Measurements from ENCODE around the gene ARHGEF28. TPM values are rescaled to one million over a fixed set of nuclear protein-coding genes. Genes with fewer than 3 reads are reported as not detected.

ARHGEF28 gene, protein sequence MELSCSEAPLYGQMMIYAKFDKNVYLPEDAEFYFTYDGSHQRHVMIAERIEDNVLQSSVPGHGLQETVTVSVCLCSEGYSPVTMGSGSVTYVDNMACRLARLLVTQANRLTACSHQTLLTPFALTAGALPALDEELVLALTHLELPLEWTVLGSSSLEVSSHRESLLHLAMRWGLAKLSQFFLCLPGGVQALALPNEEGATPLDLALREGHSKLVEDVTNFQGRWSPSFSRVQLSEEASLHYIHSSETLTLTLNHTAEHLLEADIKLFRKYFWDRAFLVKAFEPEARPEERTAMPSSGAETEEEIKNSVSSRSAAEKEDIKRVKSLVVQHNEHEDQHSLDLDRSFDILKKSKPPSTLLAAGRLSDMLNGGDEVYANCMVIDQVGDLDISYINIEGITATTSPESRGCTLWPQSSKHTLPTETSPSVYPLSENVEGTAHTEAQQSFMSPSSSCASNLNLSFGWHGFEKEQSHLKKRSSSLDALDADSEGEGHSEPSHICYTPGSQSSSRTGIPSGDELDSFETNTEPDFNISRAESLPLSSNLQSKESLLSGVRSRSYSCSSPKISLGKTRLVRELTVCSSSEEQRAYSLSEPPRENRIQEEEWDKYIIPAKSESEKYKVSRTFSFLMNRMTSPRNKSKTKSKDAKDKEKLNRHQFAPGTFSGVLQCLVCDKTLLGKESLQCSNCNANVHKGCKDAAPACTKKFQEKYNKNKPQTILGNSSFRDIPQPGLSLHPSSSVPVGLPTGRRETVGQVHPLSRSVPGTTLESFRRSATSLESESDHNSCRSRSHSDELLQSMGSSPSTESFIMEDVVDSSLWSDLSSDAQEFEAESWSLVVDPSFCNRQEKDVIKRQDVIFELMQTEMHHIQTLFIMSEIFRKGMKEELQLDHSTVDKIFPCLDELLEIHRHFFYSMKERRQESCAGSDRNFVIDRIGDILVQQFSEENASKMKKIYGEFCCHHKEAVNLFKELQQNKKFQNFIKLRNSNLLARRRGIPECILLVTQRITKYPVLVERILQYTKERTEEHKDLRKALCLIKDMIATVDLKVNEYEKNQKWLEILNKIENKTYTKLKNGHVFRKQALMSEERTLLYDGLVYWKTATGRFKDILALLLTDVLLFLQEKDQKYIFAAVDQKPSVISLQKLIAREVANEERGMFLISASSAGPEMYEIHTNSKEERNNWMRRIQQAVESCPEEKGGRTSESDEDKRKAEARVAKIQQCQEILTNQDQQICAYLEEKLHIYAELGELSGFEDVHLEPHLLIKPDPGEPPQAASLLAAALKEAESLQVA (N-terminal part only)
- 0.41 and 0.42 TPM in 2 replicates for total RNA-seq (2014; rRNA removed; shearing (Covaris generic))

DNA sequence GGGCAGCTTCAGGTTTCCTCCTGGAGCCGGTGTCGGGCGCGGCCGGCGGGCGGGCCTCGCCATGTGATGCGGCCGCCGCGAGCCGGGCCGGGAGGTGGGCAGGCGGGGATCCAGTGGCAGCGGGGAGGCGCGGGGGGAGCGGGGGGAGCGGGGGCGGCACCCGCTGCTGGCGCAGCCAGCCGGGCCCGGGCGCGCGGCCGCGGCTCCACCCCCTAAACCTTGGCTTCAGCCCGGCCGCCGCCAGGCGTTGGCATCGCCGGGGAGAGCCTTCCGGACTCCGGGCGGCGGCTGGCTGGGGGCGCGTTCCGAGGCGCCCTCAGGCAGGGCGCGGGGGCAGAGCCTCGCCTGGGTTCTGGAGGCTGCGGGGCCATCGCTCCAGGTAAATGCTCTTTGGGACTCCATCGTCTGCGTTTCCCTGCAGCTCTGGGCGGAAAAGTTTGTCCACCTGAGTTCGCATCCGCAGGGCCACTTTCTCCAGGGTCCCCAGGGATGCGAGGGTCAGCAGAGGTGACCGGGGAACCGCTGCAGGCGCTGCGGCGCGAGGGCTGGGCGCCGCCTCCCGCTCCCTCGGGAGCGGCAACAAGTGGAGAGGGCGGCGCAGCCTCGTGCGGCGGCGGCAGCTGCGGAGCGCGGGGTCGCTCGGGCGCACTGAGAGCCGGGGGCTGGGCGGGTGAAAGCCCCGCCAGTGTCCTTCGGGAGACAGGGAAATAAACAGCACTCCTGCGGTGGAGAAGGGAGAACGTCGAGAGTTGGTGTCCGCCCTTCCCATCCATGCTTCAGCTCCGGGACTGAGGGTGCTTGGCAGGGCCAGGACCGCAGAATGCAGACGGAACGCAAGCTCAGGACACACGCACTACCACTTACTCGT is at the start of gene ARHGEF28:
Gene ARHGEF28, plus strand, starts transcription at position 253 of the 868 bp plus-strand sequence. CDS start 58,656 bp downstream, outside the sequence.
- H3K27me3 ChIP-seq (ENCODE audit: control insufficient read depth, insufficient read depth, low read length): peaks cover 27% of the 10 kb centered on the region
- DNase-seq: peak; percentile 89

DNA sequence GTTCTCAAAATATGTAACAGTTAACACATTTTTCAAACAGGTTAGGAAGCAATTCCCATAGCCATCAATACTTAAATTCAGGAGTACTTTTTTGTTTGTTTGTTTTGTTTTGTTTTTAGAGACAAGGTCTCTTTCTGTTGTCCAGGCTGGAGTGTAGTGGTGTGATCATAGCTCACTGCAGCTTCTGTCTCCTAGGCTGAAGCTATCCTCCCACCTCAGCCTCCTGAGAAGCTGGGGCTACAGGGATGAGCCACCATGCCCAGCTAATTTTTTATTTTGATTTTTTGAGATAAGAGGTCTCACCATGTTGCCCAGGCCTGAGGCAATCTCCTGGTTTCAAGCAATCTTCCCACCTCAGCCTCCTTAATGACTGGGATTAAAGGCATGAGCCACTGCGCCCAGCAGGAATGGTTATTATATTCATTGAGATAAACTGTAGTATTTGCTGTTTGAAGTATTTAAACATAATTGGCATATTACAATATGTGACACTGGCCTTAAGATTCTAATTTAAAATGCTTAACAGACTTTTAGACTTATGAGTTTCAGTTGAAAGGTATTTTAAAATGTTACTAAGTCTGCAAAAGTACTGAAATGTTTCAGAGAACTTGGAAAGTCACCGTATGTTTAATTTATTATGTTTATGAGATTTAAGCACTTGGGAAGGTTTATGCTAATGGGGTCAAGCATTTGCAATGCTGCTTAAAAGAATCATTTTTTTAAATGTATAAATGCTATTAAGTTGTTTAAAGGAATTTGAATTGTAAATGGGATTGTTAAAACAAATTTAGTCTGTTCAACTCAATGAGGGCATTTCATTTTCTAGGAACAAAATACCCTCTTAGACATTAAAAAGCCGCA is 43.5 kb upstream of the ARHGEF28 start:
- Histone ChIP-seq H3K27me3 (ENCODE audit: control insufficient read depth, insufficient read depth, low read length) (no peaks in the 10 kb centered on the region), H3K4me3 (ENCODE audit: insufficient read depth, low read depth, low read length) (no peak overlapping the region), H3K36me3 (replicated peaks; ENCODE audit: control insufficient read depth, insufficient read depth, low read length) (peaks cover 16% of the 10 kb centered on the region)
- no peak for DNase-seq

More for the DNA sequence above, at the start of gene ARHGEF28:
- no peaks in the 10 kb centered on the region for H3K36me3 ChIP-seq (replicated peaks; ENCODE audit: control insufficient read depth, insufficient read depth, low read length)
- peak within 1 kb of the TSS; percentile 64 for H3K4me3 ChIP-seq (ENCODE audit: insufficient read depth, low read depth, low read length)

GRCh38 chr5:73587923-73588322 is 38.1 kb upstream of the ARHGEF28 start:
- no peaks in the 10 kb centered on the region for H3K27me3 ChIP-seq (ENCODE audit: control insufficient read depth, insufficient read depth, low read length)
- no peak for DNase-seq
- H3K36me3 ChIP-seq (replicated peaks; ENCODE audit: control insufficient read depth, insufficient read depth, low read length): no peaks in the 10 kb centered on the region
- H3K4me3 ChIP-seq (ENCODE audit: insufficient read depth, low read depth, low read length): no peak overlapping the region

GRCh38 chr5:73591102-73591695 is 34.8 kb upstream of the ARHGEF28 start:
- Histone ChIP-seq H3K27me3 (ENCODE audit: control insufficient read depth, insufficient read depth, low read length) (no peaks in the 10 kb centered on the region), H3K36me3 (replicated peaks; ENCODE audit: control insufficient read depth, insufficient read depth, low read length) (no peaks in the 10 kb centered on the region), H3K4me3 (ENCODE audit: insufficient read depth, low read depth, low read length) (no peak overlapping the region)
- peak; percentile 43 for DNase-seq

GRCh38 chr5:73591698-73592501 is 34.1 kb upstream of the ARHGEF28 start:
- no peak for DNase-seq
- no peaks in the 10 kb centered on the region for H3K27me3 ChIP-seq (ENCODE audit: control insufficient read depth, insufficient read depth, low read length)
- no peaks in the 10 kb centered on the region for H3K36me3 ChIP-seq (replicated peaks; ENCODE audit: control insufficient read depth, insufficient read depth, low read length)
- H3K4me3 ChIP-seq (ENCODE audit: insufficient read depth, low read depth, low read length): no peak overlapping the region

- no peaks in the 10 kb centered on the region for H3K27me3 ChIP-seq (ENCODE audit: control insufficient read depth, insufficient read depth, low read length)
- no peak for DNase-seq
- H3K36me3 ChIP-seq (replicated peaks; ENCODE audit: control insufficient read depth, insufficient read depth, low read length): no peaks in the 10 kb centered on the region
- no peak overlapping the region for H3K4me3 ChIP-seq (ENCODE audit: insufficient read depth, low read depth, low read length)
Measured at GRCh38 chr5:73592551-73592950, 33.4 kb upstream of the ARHGEF28 start.

DNA sequence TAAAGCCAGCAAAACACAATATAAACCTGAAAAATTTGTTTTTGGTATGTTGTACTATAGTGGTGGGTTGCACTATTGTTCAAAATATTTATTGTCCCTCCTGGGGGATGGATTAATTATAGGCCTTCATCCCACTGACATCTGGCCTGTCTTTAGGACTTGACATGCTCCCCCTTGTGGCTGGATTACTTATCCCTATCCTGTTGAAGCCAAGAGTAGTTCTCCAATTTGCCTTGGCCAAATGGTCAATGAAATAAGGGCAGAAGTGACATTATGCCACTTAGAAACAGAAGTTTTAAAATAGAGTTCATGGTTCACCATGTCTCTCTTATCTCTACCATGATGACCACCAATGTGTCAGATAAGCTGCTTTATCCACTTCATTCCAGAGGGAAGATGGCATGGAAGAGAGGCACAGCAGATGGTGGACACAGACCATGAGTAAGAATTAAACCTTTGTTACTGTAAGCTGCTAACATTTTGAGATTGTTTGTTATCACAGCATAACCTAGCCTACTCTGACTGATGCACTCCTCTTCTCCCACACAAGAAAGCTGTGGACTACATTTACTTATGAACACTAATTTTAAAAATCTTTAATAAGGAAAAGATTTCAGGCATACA is 29.2 kb upstream of the ARHGEF28 start:
- H3K27me3 ChIP-seq (ENCODE audit: control insufficient read depth, insufficient read depth, low read length): no peaks in the 10 kb centered on the region
- H3K36me3 ChIP-seq (replicated peaks; ENCODE audit: control insufficient read depth, insufficient read depth, low read length): no peaks in the 10 kb centered on the region
- DNase-seq: peak; percentile 32
- no peak overlapping the region for H3K4me3 ChIP-seq (ENCODE audit: insufficient read depth, low read depth, low read length)

GRCh38 chr5:73599380-73599779 is 26.6 kb upstream of the ARHGEF28 start:
- H3K4me3 ChIP-seq (ENCODE audit: insufficient read depth, low read depth, low read length): no peak overlapping the region
- no peaks in the 10 kb centered on the region for H3K27me3 ChIP-seq (ENCODE audit: control insufficient read depth, insufficient read depth, low read length)
- no peaks in the 10 kb centered on the region for H3K36me3 ChIP-seq (replicated peaks; ENCODE audit: control insufficient read depth, insufficient read depth, low read length)
- DNase-seq: no peak

GRCh38 chr5:73603998-73604397 is 22.0 kb upstream of the ARHGEF28 start:
- H3K36me3 ChIP-seq (replicated peaks; ENCODE audit: control insufficient read depth, insufficient read depth, low read length): no peaks in the 10 kb centered on the region
- no peak for DNase-seq
- no peak overlapping the region for H3K4me3 ChIP-seq (ENCODE audit: insufficient read depth, low read depth, low read length)
- H3K27me3 ChIP-seq (ENCODE audit: control insufficient read depth, insufficient read depth, low read length): no peaks in the 10 kb centered on the region

GRCh38 chr5:73605223-73606087 is 20.5 kb upstream of the ARHGEF28 start:
- Histone ChIP-seq H3K27me3 (ENCODE audit: control insufficient read depth, insufficient read depth, low read length) (no peaks in the 10 kb centered on the region), H3K4me3 (ENCODE audit: insufficient read depth, low read depth, low read length) (no peak overlapping the region), H3K36me3 (replicated peaks; ENCODE audit: control insufficient read depth, insufficient read depth, low read length) (no peaks in the 10 kb centered on the region)
- DNase-seq: no peak

- no peaks in the 10 kb centered on the region for H3K36me3 ChIP-seq (replicated peaks; ENCODE audit: control insufficient read depth, insufficient read depth, low read length)
- no peaks in the 10 kb centered on the region for H3K27me3 ChIP-seq (ENCODE audit: control insufficient read depth, insufficient read depth, low read length)
- H3K4me3 ChIP-seq (ENCODE audit: insufficient read depth, low read depth, low read length): no peak overlapping the region
- DNase-seq: no peak
Measured at GRCh38 chr5:73606206-73606753, 19.7 kb upstream of the ARHGEF28 start.

Measured in H7 (cell line).